ENCODE results near the gene HERC2. TPM values are rescaled to one million over a fixed set of nuclear protein-coding genes. Genes with fewer than 3 reads are reported as not detected.

Gene HERC2
- total RNA-seq, 1 experiment from 2014 or later: 23.0 TPM

Other genes starting within 250 kb of the HERC2 start
- 0.12 TPM in 1 of 2 replicates, not detected in the other for gene OCA2, start 222.9 kb downstream of the HERC2 start, total RNA-seq (2014; rRNA removed; shearing (Covaris generic))
- not detected in 2 replicates for gene GOLGA6L24, start 35.9 kb upstream of the HERC2 start, total RNA-seq (2014; rRNA removed; shearing (Covaris generic))
- gene GOLGA8F, start 56.5 kb upstream of the HERC2 start, total RNA-seq (2014; rRNA removed; shearing (Covaris generic)): 0.02 TPM in 1 of 2 replicates, not detected in the other
- 0.16 TPM in 1 of 2 replicates, not detected in the other for gene GOLGA8G, start 210.8 kb upstream of the HERC2 start, total RNA-seq (2014; rRNA removed; shearing (Covaris generic))
- gene GOLGA6L25, start 231.4 kb upstream of the HERC2 start, total RNA-seq (2014; rRNA removed; shearing (Covaris generic)): not detected in 2 replicates

Measured in H4 (cell line).